ENCODE measurements around the gene DDX27.

- TF ChIP-seq CTCF (conservative IDR thresholded peaks at IDR 0.05; ENCODE audit: low read depth, low read length) (no peak), EZH2phosphoT487 (IDR thresholded peaks at IDR 0.05; ENCODE audit: borderline replicate concordance, low read length) (no peak)
Measured at GRCh38 chr20:49291200-49291599, 72.0 kb downstream of the DDX27 start.
